Endothelial cell (in vitro differentiated cells): Measurements from ENCODE around the gene PDZD8. TPM values are rescaled to one million over a fixed set of nuclear protein-coding genes. Genes with fewer than 3 reads are reported as not detected.

Source experiments
- DNase-seq: peaks from one replicate; pipeline ENCODE4 v3.0.0; 2021; ENCODE audit warnings: low spot score
- H3K27ac Mint-ChIP-seq: one replicate; pipeline ENCODE4 v1.8.0; 2021; ENCODE audit warnings: mixed read lengths, inconsistent platforms; ENCODE audit not compliant: unreplicated experiment
- H3K27me3 Mint-ChIP-seq: one replicate; pipeline ENCODE4 v1.8.0; 2021; ENCODE audit warnings: mild to moderate bottlenecking, moderate library complexity, mixed read lengths, inconsistent platforms; ENCODE audit not compliant: unreplicated experiment
- H3K36me3 Mint-ChIP-seq: one replicate; pipeline ENCODE4 v1.8.0; 2021; ENCODE audit warnings: mild to moderate bottlenecking, low read depth, mixed read lengths, inconsistent platforms; ENCODE audit not compliant: unreplicated experiment
- H3K4me1 Mint-ChIP-seq: one replicate; pipeline ENCODE4 v1.8.0; 2021; ENCODE audit warnings: mild to moderate bottlenecking, mixed read lengths, inconsistent platforms; ENCODE audit not compliant: unreplicated experiment
- H3K4me3 Mint-ChIP-seq: one replicate; pipeline ENCODE4 v1.8.0; 2021; ENCODE audit warnings: mild to moderate bottlenecking, mixed read lengths, inconsistent platforms; ENCODE audit not compliant: unreplicated experiment
- H3K9me3 Mint-ChIP-seq: one replicate; pipeline ENCODE4 v1.8.0; 2021; ENCODE audit warnings: mixed read lengths, inconsistent platforms; ENCODE audit not compliant: unreplicated experiment
- total RNA-seq: library from RNA; stranded (reverse); fragmentation: NEBNext Ultra II Directional; extraction: Animal tissue kit (Norgen Biotek cat#: 25700); gene quantifications from one replicate; pipeline ENCODE4 v1.2.1, GENCODE V29; 2021; ENCODE audit not compliant: unreplicated experiment
- TF ChIP-seq, protein P1 (sequence below): fragments of 200-600 bp; sonication (generic); IDR thresholded peaks from one replicate; pipeline ENCODE4 v1.5.0; 2021; ENCODE audit warnings: antibody characterized with exemption; ENCODE audit not compliant: unreplicated experiment

PDZD8 gene
- total RNA-seq, 1 donor from 2014 or later: 25.6 TPM

DNA sequence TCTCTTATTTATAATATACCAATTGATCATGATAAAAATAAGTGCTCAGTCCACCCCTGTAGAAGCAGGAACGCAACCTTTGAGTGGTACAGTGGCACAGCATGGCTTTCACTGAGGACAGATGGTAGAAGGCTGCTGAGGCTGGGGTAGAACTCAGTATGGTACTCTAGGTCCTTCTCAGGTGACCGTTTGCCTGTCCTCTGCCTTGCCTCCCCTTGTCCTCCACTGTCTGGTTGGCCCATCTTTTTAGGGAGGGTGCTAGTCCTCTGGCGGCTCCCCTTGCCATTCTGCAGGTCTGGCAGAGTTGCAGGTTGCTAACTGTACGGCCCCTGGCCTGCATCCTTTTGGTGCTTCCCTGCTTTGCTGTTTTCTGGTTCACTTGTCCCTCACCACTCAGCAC lies 107.0 kb downstream of the PDZD8 start:
- H3K27ac Mint-ChIP-seq: no peak overlapping the region
- H3K27me3 Mint-ChIP-seq: peaks cover 4% of the 10 kb centered on the region
- peaks cover 3% of the 10 kb centered on the region for H3K4me1 Mint-ChIP-seq
- H3K4me3 Mint-ChIP-seq: no peak overlapping the region
- no peak for DNase-seq
- H3K36me3 Mint-ChIP-seq: no peaks in the 10 kb centered on the region
- TF ChIP-seq, protein P1, sequence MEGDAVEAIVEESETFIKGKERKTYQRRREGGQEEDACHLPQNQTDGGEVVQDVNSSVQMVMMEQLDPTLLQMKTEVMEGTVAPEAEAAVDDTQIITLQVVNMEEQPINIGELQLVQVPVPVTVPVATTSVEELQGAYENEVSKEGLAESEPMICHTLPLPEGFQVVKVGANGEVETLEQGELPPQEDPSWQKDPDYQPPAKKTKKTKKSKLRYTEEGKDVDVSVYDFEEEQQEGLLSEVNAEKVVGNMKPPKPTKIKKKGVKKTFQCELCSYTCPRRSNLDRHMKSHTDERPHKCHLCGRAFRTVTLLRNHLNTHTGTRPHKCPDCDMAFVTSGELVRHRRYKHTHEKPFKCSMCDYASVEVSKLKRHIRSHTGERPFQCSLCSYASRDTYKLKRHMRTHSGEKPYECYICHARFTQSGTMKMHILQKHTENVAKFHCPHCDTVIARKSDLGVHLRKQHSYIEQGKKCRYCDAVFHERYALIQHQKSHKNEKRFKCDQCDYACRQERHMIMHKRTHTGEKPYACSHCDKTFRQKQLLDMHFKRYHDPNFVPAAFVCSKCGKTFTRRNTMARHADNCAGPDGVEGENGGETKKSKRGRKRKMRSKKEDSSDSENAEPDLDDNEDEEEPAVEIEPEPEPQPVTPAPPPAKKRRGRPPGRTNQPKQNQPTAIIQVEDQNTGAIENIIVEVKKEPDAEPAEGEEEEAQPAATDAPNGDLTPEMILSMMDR: no peak
- H3K9me3 Mint-ChIP-seq: no peaks in the 10 kb centered on the region

DNA sequence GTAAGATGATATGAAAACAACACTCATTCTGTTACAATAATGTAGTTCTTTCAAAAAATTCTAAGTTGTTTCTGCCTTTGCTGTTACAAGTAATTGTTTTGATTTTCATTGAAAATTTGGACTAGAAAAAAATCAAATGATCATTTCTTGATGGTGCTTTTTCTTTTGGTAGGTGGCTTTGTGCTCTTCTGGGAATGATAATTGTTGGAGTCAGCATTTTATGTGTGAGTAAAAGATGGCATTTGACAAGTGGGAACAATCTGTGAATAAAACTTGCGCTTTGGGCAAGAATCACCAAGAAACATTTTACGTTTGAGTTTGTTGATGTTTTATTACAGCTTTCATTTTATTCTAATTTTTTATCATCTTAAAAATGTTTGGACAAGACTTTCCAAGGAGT lies 108.4 kb downstream of the PDZD8 start:
- DNase-seq: no peak
- Mint-ChIP-seq H3K4me3 (no peak overlapping the region), H3K36me3 (no peaks in the 10 kb centered on the region), H3K9me3 (no peaks in the 10 kb centered on the region), H3K27ac (no peak overlapping the region), H3K4me1 (no peaks in the 10 kb centered on the region), H3K27me3 (peaks cover 4% of the 10 kb centered on the region)
- TF ChIP-seq, protein P1: no peak

DNA sequence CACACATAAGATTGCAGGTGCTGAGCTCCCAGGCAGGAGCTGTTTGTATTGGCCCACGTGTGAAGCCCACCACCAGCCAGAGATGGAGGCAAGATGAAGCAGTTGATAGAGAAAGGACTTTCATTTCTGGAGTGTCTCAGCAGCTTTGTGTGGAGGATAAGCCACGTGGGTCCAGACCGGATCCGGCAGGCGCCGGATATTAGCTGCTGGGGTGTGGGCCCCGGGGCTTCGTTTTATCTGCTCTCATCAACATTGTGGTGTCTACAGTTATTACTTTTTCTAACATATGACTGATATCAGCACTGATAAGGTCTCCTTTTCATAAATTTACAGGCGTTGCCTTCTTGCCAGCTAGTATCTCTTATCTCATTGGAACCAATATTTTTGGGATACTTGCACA lies 108.8 kb downstream of the PDZD8 start:
- no peak overlapping the region for H3K27ac Mint-ChIP-seq
- no peak overlapping the region for H3K4me3 Mint-ChIP-seq
- H3K27me3 Mint-ChIP-seq: peaks cover 4% of the 10 kb centered on the region
- no peak for DNase-seq
- no peaks in the 10 kb centered on the region for H3K4me1 Mint-ChIP-seq
- TF ChIP-seq, protein P1: no peak
- H3K36me3 Mint-ChIP-seq: no peaks in the 10 kb centered on the region
- H3K9me3 Mint-ChIP-seq: no peaks in the 10 kb centered on the region

DNA sequence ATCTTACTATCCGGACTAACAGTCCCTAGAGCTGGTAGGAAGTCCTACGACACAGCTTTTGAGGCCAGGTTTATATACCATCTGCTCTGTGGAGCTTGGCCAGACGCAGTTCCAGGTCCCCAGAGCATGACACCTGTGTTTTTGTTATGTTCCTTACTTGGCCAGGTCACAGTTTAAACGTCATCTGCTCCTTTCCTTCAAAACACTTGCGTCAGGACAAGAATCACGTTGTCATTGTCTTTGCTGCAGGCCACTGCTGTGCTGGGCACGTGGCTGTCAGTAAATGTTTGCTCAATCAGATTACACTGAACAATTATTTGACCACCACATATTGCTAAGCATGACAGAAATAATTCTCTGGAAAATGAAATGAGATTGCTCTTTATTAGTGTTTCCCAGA lies 110.5 kb downstream of the PDZD8 start:
- TF ChIP-seq, protein P1: no peak
- Mint-ChIP-seq H3K4me3 (no peak overlapping the region), H3K36me3 (no peaks in the 10 kb centered on the region), H3K9me3 (no peaks in the 10 kb centered on the region), H3K27ac (no peak overlapping the region), H3K4me1 (peaks cover 8% of the 10 kb centered on the region), H3K27me3 (peaks cover 4% of the 10 kb centered on the region)
- DNase-seq: no peak

DNA sequence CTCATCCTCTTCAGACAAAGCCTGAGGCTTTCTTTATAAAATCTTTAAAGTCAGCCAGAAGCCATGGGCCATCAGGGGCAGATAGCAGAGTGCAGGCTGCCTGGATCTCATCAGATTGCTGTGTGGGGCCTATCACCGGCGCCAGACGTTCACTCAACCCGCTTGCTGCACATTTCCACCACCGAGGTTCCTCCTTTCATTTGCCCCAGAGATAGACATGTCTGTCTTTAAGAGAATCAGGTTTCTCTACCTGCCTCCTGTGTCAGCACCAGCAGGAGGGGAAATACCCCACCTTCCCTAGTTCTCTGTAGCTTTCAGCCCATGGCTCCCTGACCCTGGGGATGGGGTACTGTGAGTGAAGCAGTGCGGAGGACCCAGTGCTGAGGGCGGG lies 112.3 kb downstream of the PDZD8 start:
- Mint-ChIP-seq H3K4me1 (peaks cover 21% of the 10 kb centered on the region), H3K27ac (no peak overlapping the region), H3K9me3 (no peaks in the 10 kb centered on the region)

More for the DNA sequence above, 112.3 kb downstream of the PDZD8 start:
- TF ChIP-seq, protein P1: no peak
- Mint-ChIP-seq H3K27me3 (peaks cover 3% of the 10 kb centered on the region), H3K36me3 (no peaks in the 10 kb centered on the region), H3K4me3 (no peak overlapping the region)
- DNase-seq: no peak
